ENCODE results near the gene PTPN23. TPM values are rescaled to one million over a fixed set of nuclear protein-coding genes. Genes with fewer than 3 reads are reported as not detected.
"Not testable (repeated sequence)": the region's sequence is repeated elsewhere in the genome, so short reads cannot be mapped to it uniquely, and the experiment has no call there.

PTPN23 gene
- total RNA-seq, 1 donor from 2014 or later = 18.8 TPM

DNA sequence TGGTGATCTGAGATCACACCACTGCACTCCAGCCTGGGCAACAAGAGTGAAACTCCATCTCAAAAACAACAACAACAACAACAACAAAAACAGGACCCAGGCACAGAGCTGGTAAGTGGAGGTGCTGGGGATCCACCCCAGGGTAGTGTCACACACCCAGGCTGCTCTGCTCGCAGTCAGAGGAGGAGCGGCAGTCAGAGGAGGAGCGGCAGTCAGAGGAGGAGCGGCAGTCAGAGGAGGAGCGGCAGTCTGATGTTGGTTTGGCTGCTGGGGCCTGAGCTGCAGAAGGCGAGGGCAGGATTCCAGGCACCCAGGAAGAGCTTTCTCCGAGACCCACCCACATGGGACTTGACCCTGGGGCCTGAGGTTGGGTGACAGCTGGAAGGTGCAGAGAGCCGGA, 10.8 kb upstream of the PTPN23 start:
- DNase-seq (ENCODE audit: low spot score) = not testable (repeated sequence)

GRCh38 chr3:47370887-47371697, 9.7 kb upstream of the PTPN23 start:
- no peak for DNase-seq (ENCODE audit: low spot score)

DNA sequence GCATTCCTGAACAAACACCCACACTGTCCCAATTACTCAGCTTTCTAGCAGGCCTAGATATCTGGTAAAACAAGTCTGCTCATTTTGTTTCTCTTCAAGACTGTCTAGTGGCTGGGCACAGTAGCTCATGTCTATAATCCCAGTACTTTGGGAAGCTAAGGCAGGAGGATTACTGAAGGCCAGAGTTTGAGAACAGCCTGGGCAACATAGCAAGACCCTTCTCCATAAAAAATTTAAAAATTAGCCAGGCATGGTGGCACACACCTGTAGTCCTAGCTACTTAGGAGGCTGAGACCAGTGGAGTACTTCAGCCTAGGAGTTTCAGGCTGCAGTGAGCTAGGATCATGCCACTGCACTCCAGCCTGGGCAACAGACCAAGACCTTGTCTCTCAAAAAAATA, 6.2 kb upstream of the PTPN23 start:
- no peak for DNase-seq (ENCODE audit: low spot score)

DNA sequence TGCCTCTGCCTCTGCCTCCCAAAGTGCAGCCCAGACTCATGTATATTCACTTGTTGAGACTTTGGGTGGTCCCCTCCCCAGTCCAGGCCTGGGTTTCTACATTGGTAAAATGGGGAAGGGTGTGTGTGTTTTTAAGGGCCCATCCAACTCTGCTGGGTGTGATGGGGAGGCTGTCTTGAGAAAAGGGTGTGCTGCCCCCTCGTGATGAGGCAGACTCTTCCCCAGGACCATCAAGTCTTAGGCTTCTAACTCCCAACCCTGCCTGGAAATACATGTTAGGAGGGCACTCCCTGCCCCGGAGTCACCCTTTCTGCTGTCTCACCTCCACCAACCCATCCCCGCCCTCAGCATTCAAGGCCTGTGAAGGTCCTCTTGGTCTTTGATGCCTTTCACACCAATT, 4.4 kb upstream of the PTPN23 start:
- no peak for DNase-seq (ENCODE audit: low spot score)

GRCh38 chr3:47377186-47377585, 3.6 kb upstream of the PTPN23 start:
- no peak for DNase-seq (ENCODE audit: low spot score)

- DNase-seq (ENCODE audit: low spot score) = no peak
Measured at GRCh38 chr3:47378869-47379268, 2.0 kb upstream of the PTPN23 start.

- no peak for DNase-seq (ENCODE audit: low spot score)
Measured at GRCh38 chr3:47379411-47379899, 1.4 kb upstream of the PTPN23 start.

- DNase-seq (ENCODE audit: low spot score) = no peak
Measured at GRCh38 chr3:47380026-47380600, 708 bp upstream of the PTPN23 start.

DNA sequence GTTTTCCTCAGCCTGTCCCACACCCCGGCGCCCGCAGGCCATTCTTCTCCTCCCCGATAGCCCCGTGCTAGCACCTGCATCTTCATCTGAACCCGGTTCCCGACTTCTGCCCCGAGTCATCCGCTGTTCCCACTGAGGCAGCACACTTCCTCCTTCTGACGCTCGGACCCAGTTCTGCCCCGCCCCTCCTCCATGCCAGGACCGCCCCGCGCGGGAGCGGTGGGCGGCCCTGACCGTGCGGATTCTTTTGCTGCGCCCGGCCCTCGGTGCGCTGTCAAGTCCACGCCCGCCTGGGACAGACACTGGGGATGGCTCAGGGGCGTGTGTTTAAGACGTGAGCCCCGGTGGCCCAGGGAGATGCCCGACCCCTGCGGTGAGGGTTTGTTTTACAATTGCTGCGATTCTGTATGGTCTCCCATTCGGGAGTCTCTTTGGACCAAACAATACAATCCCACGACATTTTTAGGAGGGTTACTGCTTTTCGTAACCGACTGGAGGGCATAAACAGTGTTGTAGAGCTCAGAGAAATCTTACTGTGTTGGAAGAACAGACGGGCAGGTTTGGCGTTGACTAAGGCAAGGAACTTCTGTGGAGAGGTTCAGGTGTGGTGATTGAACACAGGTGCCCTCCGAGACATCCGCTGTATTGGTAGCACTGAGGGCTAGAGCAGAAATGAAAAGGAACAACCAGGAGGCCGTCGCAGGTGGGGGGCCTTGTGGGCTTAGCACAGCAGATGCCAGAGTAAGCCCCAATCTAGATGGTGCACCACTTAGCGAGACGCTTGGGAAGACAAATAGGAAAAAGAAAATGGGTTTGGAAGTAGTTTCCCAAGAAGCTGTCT, 716 bp downstream of the PTPN23 start:
- DNase-seq (ENCODE audit: low spot score) = peak; percentile 96

- DNase-seq (ENCODE audit: low spot score) = no peak
Measured at GRCh38 chr3:47384425-47384824, 3.6 kb downstream of the PTPN23 start.

DNA sequence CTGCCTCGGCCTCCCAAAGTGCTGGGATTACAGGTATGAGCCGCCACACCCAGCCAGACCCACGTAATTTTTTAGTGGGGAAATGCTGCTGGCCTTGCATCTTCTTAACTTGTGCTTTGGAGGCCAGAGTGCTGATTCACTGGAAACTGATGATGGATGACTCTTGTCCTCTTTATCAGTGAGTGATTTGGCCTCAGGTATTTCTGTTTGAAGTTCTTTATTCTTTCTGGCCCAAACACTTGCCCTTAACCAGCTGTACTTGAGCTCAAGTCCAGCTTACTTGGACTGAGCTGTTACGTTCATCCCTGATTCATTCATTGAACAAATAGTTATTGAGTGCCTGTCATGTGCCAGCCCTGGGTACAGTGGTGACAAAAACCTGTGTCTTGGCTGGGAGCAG, 4.2 kb downstream of the PTPN23 start:
- DNase-seq (ENCODE audit: low spot score) = no peak

- DNase-seq (ENCODE audit: low spot score) = no peak
Measured at GRCh38 chr3:47385796-47386195, 5.0 kb downstream of the PTPN23 start.

- DNase-seq (ENCODE audit: low spot score) = no peak
Measured at GRCh38 chr3:47392933-47393332, 12.1 kb downstream of the PTPN23 start.

DNA sequence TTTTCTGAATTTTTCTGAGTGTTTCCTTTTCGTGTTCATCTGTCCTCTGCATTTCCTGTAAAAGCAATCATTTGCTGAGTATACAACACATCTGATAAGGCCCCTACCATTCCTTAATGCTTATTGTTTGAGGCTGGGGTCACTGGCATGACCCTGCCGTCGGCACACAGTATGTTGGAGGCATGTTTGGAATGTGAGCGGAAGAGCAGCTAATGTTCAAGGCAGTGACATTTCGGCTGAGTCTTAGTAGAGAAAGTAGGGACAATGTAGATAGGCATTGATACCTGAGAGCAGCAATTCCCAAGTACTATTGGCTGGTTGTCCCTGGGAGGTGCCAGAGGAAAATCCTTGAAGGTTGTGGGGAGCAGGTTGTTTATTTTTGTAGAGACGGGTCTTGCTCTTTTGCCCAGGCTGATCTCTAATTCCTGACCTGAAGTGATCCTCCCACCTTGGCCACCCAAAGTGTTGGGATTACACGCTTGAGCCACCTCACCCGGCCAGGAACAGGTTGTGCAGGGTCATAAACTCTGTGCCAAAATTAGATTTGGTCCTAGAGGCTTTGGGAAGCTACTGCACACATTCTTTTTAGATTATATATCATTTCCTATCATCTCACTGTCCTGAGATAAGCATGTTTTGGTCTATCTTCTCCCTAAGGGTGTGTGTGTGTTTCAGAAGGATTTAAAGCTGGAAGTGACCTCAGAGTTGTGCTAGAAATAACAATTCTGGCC, 13.5 kb downstream of the PTPN23 start:
- peak; percentile 22 for DNase-seq (ENCODE audit: low spot score)

DNA sequence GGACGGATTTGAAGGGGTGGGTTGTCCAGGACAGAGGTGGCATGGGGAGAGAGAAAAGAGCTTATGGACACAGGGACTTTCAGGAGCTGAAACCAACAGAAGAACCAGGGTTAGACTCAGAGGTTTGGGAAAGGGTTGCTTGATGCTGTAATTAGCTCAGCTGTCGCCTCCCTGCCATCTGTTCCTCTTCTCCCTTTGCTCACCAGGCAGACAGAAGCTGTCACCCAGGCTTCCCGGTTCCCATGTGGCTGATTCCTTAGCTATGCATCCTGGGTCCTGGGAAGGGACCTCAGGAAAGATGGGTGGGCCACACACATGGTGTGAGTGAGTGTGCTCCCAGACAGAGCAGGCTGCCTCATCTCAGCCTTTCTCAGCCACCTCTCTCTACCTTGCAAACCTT, 14.1 kb downstream of the PTPN23 start:
- DNase-seq (ENCODE audit: low spot score) = no peak

DNA sequence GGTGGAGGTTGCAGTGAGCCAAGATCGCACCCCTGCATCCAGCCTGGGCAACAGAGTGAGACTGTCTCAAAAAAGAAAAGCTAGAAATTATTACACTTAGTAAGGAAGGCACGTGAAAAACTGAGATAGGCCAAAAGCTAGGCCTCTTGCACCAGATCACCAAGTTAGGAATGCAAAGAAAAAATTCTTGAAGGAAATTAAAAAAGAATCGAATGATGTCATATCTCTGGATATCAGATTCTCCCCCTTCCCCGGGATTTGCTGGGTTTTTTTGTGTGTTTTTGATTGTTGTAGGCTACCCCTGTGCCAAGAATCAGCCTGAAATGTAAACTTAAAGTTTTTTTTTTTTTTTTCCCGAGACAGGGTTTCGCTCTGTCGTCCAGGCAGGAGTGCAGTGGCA, 17.4 kb downstream of the PTPN23 start:
- DNase-seq (ENCODE audit: low spot score) = no peak

DNA sequence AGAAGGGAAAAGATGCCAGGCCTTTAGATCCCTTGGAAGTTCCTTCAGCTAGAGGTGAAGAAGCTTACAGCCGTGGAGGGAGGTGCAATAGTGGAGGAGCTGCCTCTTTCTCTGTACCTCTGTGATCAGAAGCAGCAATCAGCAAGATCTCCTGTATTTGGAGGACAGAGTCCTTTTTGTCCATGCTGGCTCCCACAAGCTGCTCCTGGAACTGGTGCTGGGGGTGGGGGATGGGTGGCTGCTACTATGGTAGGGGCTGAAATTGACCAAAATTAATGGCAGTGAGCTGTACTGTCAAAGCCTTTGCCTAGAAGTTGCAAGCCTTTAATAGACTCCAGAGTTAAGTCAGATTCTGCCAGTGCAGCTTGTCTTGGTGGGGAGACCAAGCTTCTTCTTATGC, 18.2 kb downstream of the PTPN23 start:
- no peak for DNase-seq (ENCODE audit: low spot score)

- DNase-seq (ENCODE audit: low spot score) = no peak
Measured at GRCh38 chr3:47399531-47400270, 18.9 kb downstream of the PTPN23 start.

DNA sequence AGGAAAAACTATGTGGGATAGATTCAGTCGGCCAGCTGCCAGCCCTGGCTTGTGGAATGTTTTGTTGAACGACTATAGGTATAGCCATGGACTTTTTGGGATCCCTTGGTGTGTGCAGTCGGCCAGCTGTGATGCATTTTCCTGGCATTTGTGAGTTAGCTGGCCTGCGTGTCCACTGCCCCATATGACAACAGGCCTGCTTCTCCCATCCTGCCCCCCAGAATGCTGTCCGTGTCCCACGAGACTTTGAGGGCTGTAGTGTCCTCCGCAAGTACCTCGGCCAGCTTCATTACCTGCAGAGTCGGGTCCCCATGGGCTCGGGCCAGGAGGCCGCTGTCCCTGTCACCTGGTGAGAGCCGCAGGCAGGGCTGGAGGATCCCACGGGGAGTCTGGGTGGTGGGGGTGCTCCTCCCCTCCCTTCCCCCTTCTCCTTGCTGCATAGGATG, 23.6 kb downstream of the PTPN23 start:
- DNase-seq (ENCODE audit: low spot score) = no peak

DNA sequence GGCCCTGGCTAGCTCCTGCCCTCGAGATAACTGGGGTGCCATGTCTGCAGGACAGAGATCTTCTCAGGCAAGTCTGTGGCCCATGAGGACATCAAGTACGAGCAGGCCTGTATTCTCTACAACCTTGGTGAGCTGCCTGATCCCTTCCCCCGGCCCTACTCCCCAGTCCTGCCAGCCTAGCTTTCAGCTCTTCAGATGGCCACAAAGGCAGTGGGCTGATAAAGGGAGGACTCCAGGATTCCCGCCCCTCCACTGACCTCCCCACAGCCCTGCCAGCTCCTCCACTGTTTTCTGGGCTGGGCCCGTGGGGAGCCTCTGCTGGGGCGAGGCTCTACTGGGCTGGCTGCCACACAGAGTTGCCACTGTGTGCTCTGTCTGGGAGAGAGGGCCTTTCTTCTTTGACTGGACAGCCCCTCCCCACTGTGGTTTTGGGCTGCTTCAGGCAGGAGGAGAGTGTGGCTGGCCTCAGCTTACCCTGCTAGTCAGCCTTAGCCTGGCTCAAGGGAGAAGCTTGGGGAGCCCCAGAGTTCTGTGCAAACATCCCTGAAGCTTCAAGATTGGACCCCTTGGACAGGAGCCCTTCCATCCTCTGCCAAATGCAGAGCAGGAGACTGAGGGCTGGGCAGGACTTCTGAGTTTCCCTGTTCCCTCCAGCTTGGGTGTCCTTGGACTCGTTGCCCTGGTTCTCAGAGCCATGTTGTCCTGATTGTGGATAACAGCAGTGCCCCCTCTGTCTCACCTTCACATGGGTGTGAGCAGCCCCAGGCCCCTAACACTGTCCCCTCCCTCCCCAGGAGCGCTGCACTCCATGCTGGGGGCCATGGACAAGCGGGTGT, 24.4 kb downstream of the PTPN23 start:
- DNase-seq (ENCODE audit: low spot score) = peak; percentile 83
